Sigmoid colon (tissue), 7 donors: Measurements from ENCODE around the gene ZNF385C. TPM values are rescaled to one million over a fixed set of nuclear protein-coding genes. Genes with fewer than 3 reads are reported as not detected.

Experiments
- DNase-seq: peaks from one replicate; pipeline ENCODE4 v3.0.0-alpha.2; 2019
- H3K27ac ChIP-seq, 4 donors: fragments of 200-600 bp; sonication (generic); one replicate each; pipeline ENCODE4 v1.5.1; 2016 to 2019; ENCODE audit warnings: mild to moderate bottlenecking in 1 of 4
- H3K27me3 ChIP-seq, 3 donors: fragments of 200-600 bp; sonication (generic); one replicate each; pipeline ENCODE4 v1.5.1; 2019; ENCODE audit warnings: mild to moderate bottlenecking in 1 of 3
- H3K36me3 ChIP-seq, 4 donors: fragments of 200-600 bp; sonication (generic); one replicate each; pipeline ENCODE4 v1.5.1; 2016 to 2019
- H3K4me1 ChIP-seq, 4 donors: fragments of 200-600 bp; sonication (generic); one replicate each; pipeline ENCODE4 v1.5.1; 2017 to 2019
- H3K4me3 ChIP-seq, 4 donors: fragments of 200-600 bp; sonication (generic); one replicate each; pipeline ENCODE4 v1.5.1; 2017 to 2019; ENCODE audit warnings: mild to moderate bottlenecking in 2 of 4, moderate library complexity in 1 of 4
- H3K9me3 ChIP-seq, 4 donors: fragments of 200-600 bp in 3 of 4; sonication (generic) in 3 of 4; one replicate each; pipeline versions ENCODE4 v1.5.1 to v1.6.1; 2013 to 2019
- EP300 ChIP-seq, 4 donors: sonication (generic); formaldehyde crosslinking; IDR thresholded peaks; one replicate each; pipeline ENCODE4 v1.6.1; 2017; ENCODE audit warnings: antibody characterized with exemption in 4 of 4
- POLR2A ChIP-seq, 2 donors: fragments of 450-650 bp; IDR thresholded peaks; one replicate each; pipeline ENCODE4 v1.6.1; 2016; ENCODE audit warnings: antibody characterized with exemption in 2 of 2, mild to moderate bottlenecking in 2 of 2, moderate library complexity in 2 of 2
- POLR2AphosphoS5 ChIP-seq, 4 donors: sonication (generic); formaldehyde crosslinking; IDR thresholded peaks; one replicate each; pipeline ENCODE4 v1.6.1; 2017; ENCODE audit warnings: antibody characterized with exemption in 4 of 4
- WGBS, 2 donors: extraction: QIAGEN DNeasy Blood & Tissue Kit; methylation state at CpG; one replicate each; pipeline ENCODE4 v1.1.7; 2013; 5-methylcytosine and 5-hydroxymethylcytosine counted together
- intact Hi-C: fragments of 100-400 bp; cut with DNase I; formaldehyde crosslinking; loops from one replicate; pipeline ENCODE4 v1.15.1; 2023
- polyA plus RNA-seq, 3 donors: library from polyadenylated mRNA; stranded (reverse); fragments of 200-250 nt; gene quantifications; one replicate each; pipeline ENCODE4 v1.2.3, GENCODE V29; 2013
- total RNA-seq, 4 donors: library from RNA; depleted of rRNA; stranded (reverse); fragments of >200 nt; gene quantifications; one replicate each; pipeline ENCODE4 v1.1.0, GENCODE V29; 2016
- TF ChIP-seq, protein P1 (sequence below), 4 experiments: fragments of 450-650 bp in 3 of 4; fragments of 200-600 bp in 1 of 4; IDR thresholded peaks; one replicate each; pipeline ENCODE4 v1.5.1; 2016 to 2019; ENCODE audit warnings: antibody characterized with exemption in 4 of 4, mild to moderate bottlenecking in 3 of 4, moderate library complexity in 2 of 4
- donor health status: healthy with polysubstance abuse.
- donor health status: Bipolar disorder and iron deficiency.
- donor health status: healthy.

ZNF385C gene
- total and polyA plus RNA-seq, 7 donors, result 0.33 to 0.60 (median 0.42) TPM; not detected in 4

DNA sequence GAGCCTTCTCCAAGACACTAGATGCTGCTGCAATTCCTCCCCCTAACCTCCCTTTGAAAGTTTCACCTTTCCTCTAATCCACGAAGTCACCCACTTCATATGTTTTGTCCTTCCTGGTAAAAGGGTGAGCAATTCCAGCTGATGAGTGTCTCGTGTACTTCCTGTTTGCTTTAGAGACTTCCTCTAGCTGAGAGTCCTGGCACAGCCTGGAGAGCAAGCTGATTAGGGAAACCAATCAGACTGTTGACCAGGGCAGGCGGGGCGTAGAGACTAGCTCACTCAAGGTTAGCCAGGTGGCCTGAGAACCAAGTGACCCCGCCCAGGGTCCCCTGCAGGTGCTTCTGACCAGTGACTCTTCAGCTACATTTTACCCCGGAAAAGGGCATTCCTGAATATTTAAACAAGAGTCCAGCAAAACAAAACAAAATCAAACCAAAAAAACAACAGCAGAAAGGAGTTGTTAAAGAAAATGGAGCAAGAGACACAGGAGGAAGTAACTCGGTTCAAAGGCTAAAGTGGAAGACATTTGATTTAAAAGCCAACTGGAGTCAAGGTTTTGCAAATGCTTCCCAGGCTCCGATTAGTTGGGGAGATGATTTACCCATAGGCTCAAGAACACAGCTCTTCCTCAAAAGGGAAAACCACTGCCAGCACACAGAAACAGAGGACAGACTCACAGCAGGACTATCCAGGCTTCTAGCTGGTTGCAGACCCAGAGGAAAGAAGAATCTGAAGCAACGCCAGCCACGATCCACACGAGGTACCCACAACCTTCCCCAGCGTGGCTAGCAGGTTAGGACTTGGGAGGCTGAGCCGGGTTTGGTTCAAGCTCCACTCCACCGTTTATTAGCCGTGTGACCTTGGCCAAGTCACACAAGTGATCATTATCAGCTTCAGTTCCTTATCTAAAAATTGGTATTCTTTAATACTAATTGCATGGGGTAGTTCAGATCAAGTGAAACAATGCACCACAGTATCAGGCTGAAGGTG, 37.7 kb upstream of the ZNF385C start:
- 13 to 51% methylated on average over 15 of the region's 15 CpGs for WGBS, 2 donors
- peak; percentile 78 for DNase-seq
- Histone ChIP-seq H3K4me1 (peaks cover 0 to 71% (median 48%) of the 10 kb centered on the region in 4 donors), H3K36me3 (peaks cover 0 to 21% (median 0%) of the 10 kb centered on the region in 4 donors), H3K27me3 (no peaks in the 10 kb centered on the region), H3K9me3 (no peaks in the 10 kb centered on the region), H3K27ac (peak overlapping the region; percentile 45 to 66 (median 50)), H3K4me3 (no peak overlapping the region)
- intact Hi-C loops, result no loop called here
- TF ChIP-seq POLR2AphosphoS5 (IDR thresholded peaks at IDR 0.05), result peak in 3 of 4 donors; percentile 25 to 67 (median 35)
- TF ChIP-seq, protein P1, sequence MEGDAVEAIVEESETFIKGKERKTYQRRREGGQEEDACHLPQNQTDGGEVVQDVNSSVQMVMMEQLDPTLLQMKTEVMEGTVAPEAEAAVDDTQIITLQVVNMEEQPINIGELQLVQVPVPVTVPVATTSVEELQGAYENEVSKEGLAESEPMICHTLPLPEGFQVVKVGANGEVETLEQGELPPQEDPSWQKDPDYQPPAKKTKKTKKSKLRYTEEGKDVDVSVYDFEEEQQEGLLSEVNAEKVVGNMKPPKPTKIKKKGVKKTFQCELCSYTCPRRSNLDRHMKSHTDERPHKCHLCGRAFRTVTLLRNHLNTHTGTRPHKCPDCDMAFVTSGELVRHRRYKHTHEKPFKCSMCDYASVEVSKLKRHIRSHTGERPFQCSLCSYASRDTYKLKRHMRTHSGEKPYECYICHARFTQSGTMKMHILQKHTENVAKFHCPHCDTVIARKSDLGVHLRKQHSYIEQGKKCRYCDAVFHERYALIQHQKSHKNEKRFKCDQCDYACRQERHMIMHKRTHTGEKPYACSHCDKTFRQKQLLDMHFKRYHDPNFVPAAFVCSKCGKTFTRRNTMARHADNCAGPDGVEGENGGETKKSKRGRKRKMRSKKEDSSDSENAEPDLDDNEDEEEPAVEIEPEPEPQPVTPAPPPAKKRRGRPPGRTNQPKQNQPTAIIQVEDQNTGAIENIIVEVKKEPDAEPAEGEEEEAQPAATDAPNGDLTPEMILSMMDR (IDR thresholded peaks at IDR 0.05), result no peak

DNA sequence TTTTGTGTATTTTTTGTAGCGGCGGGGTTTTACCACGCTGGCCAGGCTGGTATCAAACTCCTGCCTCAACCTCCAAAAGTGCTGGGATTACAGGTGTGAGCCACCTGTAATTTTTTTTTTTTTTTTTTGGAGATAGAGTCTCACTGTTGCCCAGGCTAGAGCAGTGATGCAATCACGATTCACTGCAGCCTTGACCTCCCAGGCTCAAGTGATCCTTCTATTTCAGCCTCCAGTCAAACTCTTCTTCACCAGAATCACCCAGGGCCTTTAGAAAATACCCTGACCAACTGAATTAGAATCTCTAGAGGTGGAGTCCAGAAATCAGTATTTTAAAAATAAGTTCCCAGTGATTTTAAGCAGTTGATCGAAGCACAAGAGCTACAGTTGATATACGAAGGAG, 36.9 kb upstream of the ZNF385C start:
- Histone ChIP-seq H3K27me3 (no peaks in the 10 kb centered on the region), H3K27ac (peak overlapping the region; percentile 45 to 66 (median 50)), H3K4me1 (peaks cover 0 to 76% (median 51%) of the 10 kb centered on the region in 4 donors), H3K4me3 (no peak overlapping the region), H3K9me3 (no peaks in the 10 kb centered on the region), H3K36me3 (peaks cover 0 to 21% (median 2%) of the 10 kb centered on the region in 4 donors)
- DNase-seq, result no peak
- TF ChIP-seq EP300 (IDR thresholded peaks at IDR 0.05) (no peak), POLR2AphosphoS5 (IDR thresholded peaks at IDR 0.05) (no peak), POLR2A (IDR thresholded peaks at IDR 0.05) (no peak)
- TF ChIP-seq, protein P1 (IDR thresholded peaks at IDR 0.05), result no peak
- intact Hi-C loops, result no loop called here
- WGBS, 2 donors, result 59 to 87% methylated on average over 6 of the region's 6 CpGs

DNA sequence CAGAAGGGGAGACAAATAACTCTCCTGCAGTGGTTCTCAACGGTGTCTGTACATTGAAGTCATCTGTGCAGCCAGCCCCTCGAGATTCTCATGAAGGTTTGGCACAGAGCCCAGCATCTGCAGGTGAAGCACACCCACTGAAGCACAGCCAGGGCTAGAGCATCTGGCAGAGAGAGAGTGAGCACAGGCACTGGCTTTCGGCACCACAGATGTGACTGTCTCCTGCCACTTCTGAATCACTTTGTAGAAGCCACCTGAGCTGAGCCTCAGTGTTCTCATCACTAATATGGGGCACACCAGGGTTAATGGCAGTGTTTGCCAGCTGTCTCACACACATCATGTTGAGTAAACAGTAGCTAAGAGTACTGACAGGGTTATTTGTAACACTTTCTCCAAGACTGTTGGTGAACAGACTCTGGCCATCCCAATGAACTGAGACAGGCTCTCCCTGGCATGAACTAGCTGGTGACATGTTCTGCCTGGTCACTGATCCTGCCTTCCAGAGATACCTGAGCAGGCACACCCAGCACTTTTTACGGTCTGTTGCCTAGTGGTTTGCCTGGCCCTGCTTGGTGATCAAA, 35.3 kb upstream of the ZNF385C start:
- no peak for DNase-seq
- intact Hi-C loops, result no loop called here
- H3K9me3 ChIP-seq, result no peaks in the 10 kb centered on the region
- 9 to 28% methylated on average over 4 of the region's 4 CpGs for WGBS, 2 donors
- H3K27me3 ChIP-seq, result no peaks in the 10 kb centered on the region
- no peak for TF ChIP-seq POLR2A (IDR thresholded peaks at IDR 0.05)
- TF ChIP-seq EP300 (IDR thresholded peaks at IDR 0.05), result no peak
- no peak for TF ChIP-seq POLR2AphosphoS5 (IDR thresholded peaks at IDR 0.05)
- peak overlapping the region; percentile 30 to 66 (median 44) for H3K27ac ChIP-seq
- no peak overlapping the region for H3K4me3 ChIP-seq
- peaks cover 0 to 63% (median 42%) of the 10 kb centered on the region in 4 donors for H3K4me1 ChIP-seq
- peaks cover 16 to 37% (median 17%) of the 10 kb centered on the region in 4 donors for H3K36me3 ChIP-seq

DNA sequence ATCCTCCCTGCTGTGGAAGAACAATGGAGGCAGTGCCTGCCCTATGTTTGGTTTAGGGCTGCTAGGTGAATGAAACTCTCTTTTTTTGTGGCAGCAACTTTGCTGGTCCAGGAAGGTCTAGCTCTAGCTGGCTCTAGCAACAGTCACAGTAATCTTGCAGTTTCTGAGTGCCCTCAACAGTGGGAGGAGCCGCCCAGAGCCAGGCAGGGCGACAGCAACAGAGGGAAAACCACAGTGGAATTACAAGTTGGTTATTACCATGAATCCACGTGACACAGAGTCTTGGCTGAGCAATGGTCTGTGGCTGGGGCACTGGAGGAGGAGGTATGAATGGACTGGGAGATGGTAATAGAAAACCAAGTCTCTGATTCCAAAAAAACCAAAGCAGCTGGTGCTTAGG, 34.7 kb upstream of the ZNF385C start:
- Histone ChIP-seq H3K4me3 (no peak overlapping the region), H3K36me3 (peaks cover 22 to 43% (median 23%) of the 10 kb centered on the region in 4 donors), H3K4me1 (peaks cover 0 to 57% (median 36%) of the 10 kb centered on the region in 4 donors), H3K27me3 (no peaks in the 10 kb centered on the region), H3K27ac (peak overlapping the region; percentile 30 to 66 (median 44)), H3K9me3 (no peaks in the 10 kb centered on the region)
- no peak for TF ChIP-seq POLR2A (IDR thresholded peaks at IDR 0.05)
- TF ChIP-seq EP300 (IDR thresholded peaks at IDR 0.05), result no peak
- no peak for TF ChIP-seq POLR2AphosphoS5 (IDR thresholded peaks at IDR 0.05)
- TF ChIP-seq, protein P1 (IDR thresholded peaks at IDR 0.05), result no peak
- 8 to 23% methylated on average over 3 of the region's 3 CpGs for WGBS, 2 donors
- intact Hi-C loops, result no loop called here
- no peak for DNase-seq

DNA sequence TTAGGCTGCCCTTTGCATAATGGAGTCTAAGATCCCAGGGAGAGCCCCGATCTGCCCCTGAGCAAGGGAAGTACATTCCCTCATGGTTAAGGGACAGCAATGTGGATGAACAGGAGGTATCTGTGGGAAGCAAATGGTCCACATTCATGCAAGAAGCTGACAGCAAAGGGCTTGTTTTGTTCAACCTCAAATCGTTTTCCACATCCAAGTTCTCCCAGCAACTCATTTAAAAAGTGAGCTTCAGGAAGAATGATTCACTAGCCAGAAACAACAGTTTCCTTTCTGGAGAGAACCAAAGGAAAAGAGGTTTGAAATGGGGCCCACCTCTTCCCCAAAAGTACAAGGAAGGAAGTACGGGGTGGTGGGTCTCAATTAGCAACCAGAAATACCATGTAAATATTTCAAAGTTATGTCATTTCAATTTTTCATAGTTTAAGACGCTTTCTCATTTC, 33.7 kb upstream of the ZNF385C start:
- peaks cover 26 to 52% (median 29%) of the 10 kb centered on the region in 4 donors for H3K36me3 ChIP-seq
- DNase-seq, result no peak
- peaks cover 0 to 56% (median 34%) of the 10 kb centered on the region in 4 donors for H3K4me1 ChIP-seq
- H3K4me3 ChIP-seq, result no peak overlapping the region
- peak overlapping the region; percentile 10 to 66 (median 43) for H3K27ac ChIP-seq
- no peaks in the 10 kb centered on the region for H3K9me3 ChIP-seq
- intact Hi-C loops, result no loop called here
- no peak for TF ChIP-seq POLR2A (IDR thresholded peaks at IDR 0.05)
- TF ChIP-seq, protein P1 (IDR thresholded peaks at IDR 0.05), result no peak
- TF ChIP-seq POLR2AphosphoS5 (IDR thresholded peaks at IDR 0.05), result no peak
- no peak for TF ChIP-seq EP300 (IDR thresholded peaks at IDR 0.05)
- 46 to 58% methylated on average over 4 of the region's 4 CpGs for WGBS, 2 donors
- no peaks in the 10 kb centered on the region for H3K27me3 ChIP-seq
